ENCODE measurements around the gene NLN. TPM values are rescaled to one million over a fixed set of nuclear protein-coding genes. Genes with fewer than 3 reads are reported as not detected.
"Not testable (repeated sequence)": the region's sequence is repeated elsewhere in the genome, so short reads cannot be mapped to it uniquely, and the experiment has no call there.

The NLN gene
- polyA plus RNA-seq, 1 donor (not counting 4 experiments of a cell fraction or from before 2014, with no cell fraction given): 26.1 TPM

DNA sequence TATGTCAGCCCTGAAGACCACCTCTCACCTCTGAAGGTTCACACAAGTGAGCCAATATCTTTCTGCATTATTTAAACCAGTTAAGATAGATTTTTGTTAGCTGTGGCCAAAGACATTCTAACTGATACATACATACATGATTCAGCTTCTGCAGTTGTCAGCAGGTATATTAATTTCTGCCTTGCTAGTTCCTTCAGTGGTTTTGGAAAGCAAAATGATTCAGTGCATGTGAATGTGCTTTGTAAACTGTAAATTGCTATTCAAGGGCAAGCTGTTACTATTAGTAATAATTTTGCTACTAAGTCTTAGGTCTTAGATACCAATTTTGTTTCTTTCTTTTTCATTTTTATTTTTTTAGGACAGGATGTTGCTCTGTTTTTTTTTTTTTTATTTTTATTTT, 115.1 kb downstream of the NLN start:
- no peak overlapping the region for H3K27ac ChIP-seq (ENCODE audit: control insufficient read depth, insufficient read depth, low read length)
- TF ChIP-seq, protein P1, sequence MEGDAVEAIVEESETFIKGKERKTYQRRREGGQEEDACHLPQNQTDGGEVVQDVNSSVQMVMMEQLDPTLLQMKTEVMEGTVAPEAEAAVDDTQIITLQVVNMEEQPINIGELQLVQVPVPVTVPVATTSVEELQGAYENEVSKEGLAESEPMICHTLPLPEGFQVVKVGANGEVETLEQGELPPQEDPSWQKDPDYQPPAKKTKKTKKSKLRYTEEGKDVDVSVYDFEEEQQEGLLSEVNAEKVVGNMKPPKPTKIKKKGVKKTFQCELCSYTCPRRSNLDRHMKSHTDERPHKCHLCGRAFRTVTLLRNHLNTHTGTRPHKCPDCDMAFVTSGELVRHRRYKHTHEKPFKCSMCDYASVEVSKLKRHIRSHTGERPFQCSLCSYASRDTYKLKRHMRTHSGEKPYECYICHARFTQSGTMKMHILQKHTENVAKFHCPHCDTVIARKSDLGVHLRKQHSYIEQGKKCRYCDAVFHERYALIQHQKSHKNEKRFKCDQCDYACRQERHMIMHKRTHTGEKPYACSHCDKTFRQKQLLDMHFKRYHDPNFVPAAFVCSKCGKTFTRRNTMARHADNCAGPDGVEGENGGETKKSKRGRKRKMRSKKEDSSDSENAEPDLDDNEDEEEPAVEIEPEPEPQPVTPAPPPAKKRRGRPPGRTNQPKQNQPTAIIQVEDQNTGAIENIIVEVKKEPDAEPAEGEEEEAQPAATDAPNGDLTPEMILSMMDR (optimal IDR thresholded peaks at IDR 0.05 in 1 of 3, IDR thresholded peaks at IDR 0.05 in 1 of 3, conservative IDR thresholded peaks at IDR 0.05 in 1 of 3; ENCODE audit: extremely low read depth in 1 of 3, insufficient read depth in 2 of 3, low read length in 3 of 3): no peak
- TF ChIP-seq EZH2 (IDR thresholded peaks at IDR 0.05; ENCODE audit: low read length): no peak
- H3K4me3 ChIP-seq (ENCODE audit: control insufficient read depth in 2 of 3, extremely low read depth in 1 of 3, insufficient read depth in 2 of 3, low read depth in 1 of 3, low read length in 3 of 3): no peak overlapping the region
- no peak overlapping the region for H3K9ac ChIP-seq (ENCODE audit: control insufficient read depth, extremely low read depth, insufficient read depth, low read length)
- no peaks in the 10 kb centered on the region for H3K9me3 ChIP-seq (ENCODE audit: control insufficient read depth, low read depth, low read length)
- no peaks in the 10 kb centered on the region for H4K20me1 ChIP-seq (ENCODE audit: control insufficient read depth, extremely low read depth, insufficient read depth, low read length)
- peaks cover 9% of the 10 kb centered on the region for H3K4me1 ChIP-seq (ENCODE audit: control insufficient read depth, extremely low read depth, insufficient read depth, low read length)
- dilution Hi-C loops (cut with MboI; ENCODE audit: extremely low pct_ligation_motif_present, low sequenced_read_pairs): no loop called here
- no peaks in the 10 kb centered on the region for H3K9me1 ChIP-seq (ENCODE audit: control insufficient read depth, extremely low read depth, insufficient read depth, low read length)
- H2AFZ ChIP-seq (ENCODE audit: control insufficient read depth, low read length): no peak overlapping the region
- no peak overlapping the region for H3K4me2 ChIP-seq (ENCODE audit: control insufficient read depth, extremely low read depth, insufficient read depth, low read depth, low read length)
- no peaks in the 10 kb centered on the region for H3K36me3 ChIP-seq (ENCODE audit: control insufficient read depth in 2 of 2, extremely low read depth in 1 of 2, insufficient read depth in 2 of 2, low read length in 2 of 2)
- H3K79me2 ChIP-seq (ENCODE audit: control insufficient read depth, insufficient read depth, low read length): no peaks in the 10 kb centered on the region
- no peaks in the 10 kb centered on the region for H3K27me3 ChIP-seq (ENCODE audit: control insufficient read depth, extremely low read depth, insufficient read depth, low read length)
- FAIRE-seq (peak; percentile 29), DNase-seq (ENCODE audit: low read depth, low spot score) (peak; percentile 15)

DNA sequence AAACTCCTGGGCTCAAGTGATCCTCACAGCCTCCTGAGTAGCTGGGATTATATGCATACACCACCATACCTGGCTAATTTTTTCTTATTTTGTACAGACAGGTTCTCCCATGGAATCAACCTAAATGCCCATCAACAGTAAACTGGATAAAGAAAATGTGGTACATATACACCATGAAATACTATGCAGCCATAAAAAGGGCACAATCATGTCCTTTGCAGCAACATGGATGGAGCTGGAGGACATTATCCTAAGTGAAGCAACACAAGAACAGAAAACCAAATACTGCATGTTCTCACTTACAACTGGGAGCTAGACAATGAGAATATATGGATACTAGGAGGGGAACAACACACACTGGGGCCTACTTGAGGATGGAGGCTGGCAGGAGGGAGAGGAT, 117.2 kb downstream of the NLN start:
- dilution Hi-C loops (cut with MboI; ENCODE audit: extremely low pct_ligation_motif_present, low sequenced_read_pairs): not testable (repeated sequence)

DNA sequence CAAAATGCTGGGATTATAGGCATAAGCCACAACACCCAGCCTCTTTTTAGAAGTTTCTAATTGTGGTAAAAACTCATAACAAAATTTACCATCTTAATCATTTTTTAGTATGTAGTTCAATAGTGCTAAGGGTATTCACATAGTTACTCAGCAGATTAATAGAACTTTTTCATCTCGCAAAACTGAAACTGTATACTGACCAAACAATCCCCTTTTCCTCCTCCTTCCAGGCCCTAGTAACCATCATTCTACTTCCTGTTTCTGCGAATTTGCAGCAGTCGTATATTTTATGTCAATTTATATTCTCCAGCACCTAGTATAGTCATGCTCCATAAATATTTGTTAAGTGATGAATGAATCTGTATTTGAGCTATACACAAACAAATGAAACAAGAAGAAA, 118.1 kb downstream of the NLN start:
- FAIRE-seq: no peak
- Histone ChIP-seq H3K9ac (ENCODE audit: control insufficient read depth, extremely low read depth, insufficient read depth, low read length) (no peak overlapping the region), H2AFZ (ENCODE audit: control insufficient read depth, low read length) (no peak overlapping the region), H3K4me3 (ENCODE audit: control insufficient read depth in 2 of 3, extremely low read depth in 1 of 3, insufficient read depth in 2 of 3, low read depth in 1 of 3, low read length in 3 of 3) (no peak overlapping the region), H3K9me1 (ENCODE audit: control insufficient read depth, extremely low read depth, insufficient read depth, low read length) (no peaks in the 10 kb centered on the region), H3K9me3 (ENCODE audit: control insufficient read depth, low read depth, low read length) (no peaks in the 10 kb centered on the region), H4K20me1 (ENCODE audit: control insufficient read depth, extremely low read depth, insufficient read depth, low read length) (no peaks in the 10 kb centered on the region), H3K4me1 (ENCODE audit: control insufficient read depth, extremely low read depth, insufficient read depth, low read length) (peaks cover 4% of the 10 kb centered on the region), H3K27ac (ENCODE audit: control insufficient read depth, insufficient read depth, low read length) (no peak overlapping the region), H3K4me2 (ENCODE audit: control insufficient read depth, extremely low read depth, insufficient read depth, low read depth, low read length) (no peak overlapping the region), H3K79me2 (ENCODE audit: control insufficient read depth, insufficient read depth, low read length) (no peaks in the 10 kb centered on the region), H3K36me3 (ENCODE audit: control insufficient read depth in 2 of 2, extremely low read depth in 1 of 2, insufficient read depth in 2 of 2, low read length in 2 of 2) (no peaks in the 10 kb centered on the region), H3K27me3 (ENCODE audit: control insufficient read depth, extremely low read depth, insufficient read depth, low read length) (no peaks in the 10 kb centered on the region)
- dilution Hi-C loops (cut with MboI; ENCODE audit: extremely low pct_ligation_motif_present, low sequenced_read_pairs): no loop called here
- TF ChIP-seq, protein P1 (optimal IDR thresholded peaks at IDR 0.05 in 1 of 3, IDR thresholded peaks at IDR 0.05 in 1 of 3, conservative IDR thresholded peaks at IDR 0.05 in 1 of 3; ENCODE audit: extremely low read depth in 1 of 3, insufficient read depth in 2 of 3, low read length in 3 of 3): no peak
- TF ChIP-seq EZH2 (IDR thresholded peaks at IDR 0.05; ENCODE audit: low read length): no peak
- DNase-seq (ENCODE audit: low read depth, low spot score): no peak

More for the DNA sequence above, 117.2 kb downstream of the NLN start:
- not testable (repeated sequence) for DNase-seq (ENCODE audit: low read depth, low spot score); H3K9ac ChIP-seq (ENCODE audit: control insufficient read depth, extremely low read depth, insufficient read depth, low read length); H3K4me1 ChIP-seq (ENCODE audit: control insufficient read depth, extremely low read depth, insufficient read depth, low read length); FAIRE-seq; H2AFZ ChIP-seq (ENCODE audit: control insufficient read depth, low read length); H3K9me1 ChIP-seq (ENCODE audit: control insufficient read depth, extremely low read depth, insufficient read depth, low read length); H3K27ac ChIP-seq (ENCODE audit: control insufficient read depth, insufficient read depth, low read length); H3K9me3 ChIP-seq (ENCODE audit: control insufficient read depth, low read depth, low read length); H3K79me2 ChIP-seq (ENCODE audit: control insufficient read depth, insufficient read depth, low read length); H3K27me3 ChIP-seq (ENCODE audit: control insufficient read depth, extremely low read depth, insufficient read depth, low read length); H4K20me1 ChIP-seq (ENCODE audit: control insufficient read depth, extremely low read depth, insufficient read depth, low read length); H3K36me3 ChIP-seq (ENCODE audit: control insufficient read depth in 2 of 2, extremely low read depth in 1 of 2, insufficient read depth in 2 of 2, low read length in 2 of 2); H3K4me2 ChIP-seq (ENCODE audit: control insufficient read depth, extremely low read depth, insufficient read depth, low read depth, low read length); H3K4me3 ChIP-seq (ENCODE audit: control insufficient read depth in 2 of 3, extremely low read depth in 1 of 3, insufficient read depth in 2 of 3, low read depth in 1 of 3, low read length in 3 of 3)

DNA sequence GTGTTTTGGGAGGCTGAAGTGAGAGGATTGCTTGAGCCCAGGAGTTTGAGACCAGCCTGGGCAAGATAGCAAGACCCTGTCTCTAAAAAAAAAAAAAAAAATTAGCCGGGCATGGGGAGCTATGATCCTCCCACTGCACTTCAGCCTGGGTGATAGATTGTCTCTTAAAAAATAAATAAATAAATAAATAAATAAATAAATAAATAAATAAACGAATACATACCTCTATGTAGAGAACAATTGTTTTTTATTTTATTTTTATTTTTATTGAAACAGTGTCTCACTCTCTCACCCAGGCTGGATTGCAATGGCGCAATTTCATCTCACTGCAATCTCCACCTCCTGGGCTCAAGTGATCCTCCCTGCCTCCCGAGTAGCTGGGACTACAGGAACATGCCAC, 122.8 kb downstream of the NLN start:
- H3K27ac ChIP-seq (ENCODE audit: control insufficient read depth, insufficient read depth, low read length); dilution Hi-C loops (cut with MboI; ENCODE audit: extremely low pct_ligation_motif_present, low sequenced_read_pairs); H3K79me2 ChIP-seq (ENCODE audit: control insufficient read depth, insufficient read depth, low read length); FAIRE-seq; H3K9ac ChIP-seq (ENCODE audit: control insufficient read depth, extremely low read depth, insufficient read depth, low read length); H3K4me1 ChIP-seq (ENCODE audit: control insufficient read depth, extremely low read depth, insufficient read depth, low read length); H3K27me3 ChIP-seq (ENCODE audit: control insufficient read depth, extremely low read depth, insufficient read depth, low read length); H3K4me2 ChIP-seq (ENCODE audit: control insufficient read depth, extremely low read depth, insufficient read depth, low read depth, low read length); H4K20me1 ChIP-seq (ENCODE audit: control insufficient read depth, extremely low read depth, insufficient read depth, low read length); H3K36me3 ChIP-seq (ENCODE audit: control insufficient read depth in 2 of 2, extremely low read depth in 1 of 2, insufficient read depth in 2 of 2, low read length in 2 of 2); H3K9me1 ChIP-seq (ENCODE audit: control insufficient read depth, extremely low read depth, insufficient read depth, low read length); H3K9me3 ChIP-seq (ENCODE audit: control insufficient read depth, low read depth, low read length); DNase-seq (ENCODE audit: low read depth, low spot score); H2AFZ ChIP-seq (ENCODE audit: control insufficient read depth, low read length); H3K4me3 ChIP-seq (ENCODE audit: control insufficient read depth in 2 of 3, extremely low read depth in 1 of 3, insufficient read depth in 2 of 3, low read depth in 1 of 3, low read length in 3 of 3): not testable (repeated sequence)
